HCT116 (cell line): ENCODE measurements around the gene NFAT5. TPM values are rescaled to one million over a fixed set of nuclear protein-coding genes. Genes with fewer than 3 reads are reported as not detected.

Source experiments
- ATAC-seq: fragments of 200-7000 bp; cut with Tn5 transposase; 2 replicates; pipeline ENCODE4 v1.9.1; 2020; ENCODE audit warnings: mild to moderate bottlenecking, moderate library complexity
- BruUV-seq: library from RNA; stranded (reverse); fragments of 400-500 nt; replicated peaks from 2 replicates; lab custom pipeline; 2021; lab: Mats Ljungman, UMichigan
- CTCF ChIA-PET: fragments of 300-600 bp; sonication (Branson Sonifier 250); formaldehyde crosslinking; loops from one replicate; lab custom pipeline; 2021; ENCODE audit warnings: antibody characterized with exemption; lab: Charles Lee
- POLR2A ChIA-PET: fragments of 300-600, 350-600 bp; sonication (Branson Sonifier 250); formaldehyde crosslinking; loops from one replicate; lab custom pipeline; 2021; ENCODE audit warnings: antibody characterized with exemption; lab: Charles Lee
- RAD21 ChIA-PET, 2 experiments: fragments of 300-600 bp; sonication (Branson Sonifier 250); formaldehyde crosslinking; loops; one replicate each; lab custom pipeline; 2023; ENCODE audit warnings: low total read pairs in 2 of 2; ENCODE audit not compliant: uncharacterized antibody in 2 of 2, unreplicated experiment in 2 of 2, low non-redundant PET in 1 of 2; lab: Charles Lee
- DNase-seq: peaks from one replicate; pipeline ENCODE4 v3.0.0-alpha.2; 2010; ENCODE audit warnings: low read depth, low spot score
- H2AFZ ChIP-seq: fragments of 200-600 bp; shearing (Covaris generic), sonication (generic); 2 replicates; pipeline ENCODE4 v1.6.1; 2017; ENCODE audit warnings: low read depth, mixed run types, mixed read lengths, antibody characterized with exemption, low read length; ENCODE audit not compliant: poor library complexity, severe bottlenecking
- H3K27ac ChIP-seq: 2 replicates; pipeline ENCODE4 v1.5.1; 2012; ENCODE audit warnings: low read depth, low read length
- H3K27me3 ChIP-seq: fragments of 200-600 bp; sonication (generic); 2 replicates; pipeline ENCODE4 v1.6.1; 2016; ENCODE audit warnings: mixed run types, low read length, mixed read lengths; ENCODE audit not compliant: insufficient read depth
- H3K36me3 ChIP-seq, 2 experiments: fragments of 200-500 bp in 1 of 2; fragments of 200-600 bp in 1 of 2; sonication (Bioruptor generic) in 1 of 2; sonication (generic) in 1 of 2; 2 replicates each; pipeline versions ENCODE4 v1.5.1 to v1.6.1; 2014 to 2016; ENCODE audit warnings: low read length in 2 of 2, inconsistent platforms in 1 of 2, mixed read lengths in 1 of 2, mixed run types in 1 of 2; ENCODE audit not compliant: insufficient read depth in 2 of 2, control insufficient read depth in 1 of 2
- H3K4me1 ChIP-seq, 2 experiments: fragments of 200-600 bp in 1 of 2; sonication (generic) in 1 of 2; 2 replicates each; pipeline versions ENCODE4 v1.5.1 to v1.6.1; 2012 to 2017; ENCODE audit warnings: low read length in 2 of 2, inconsistent platforms in 1 of 2, mild to moderate bottlenecking in 1 of 2, mixed read lengths in 1 of 2, mixed run types in 1 of 2, moderate library complexity in 1 of 2; ENCODE audit not compliant: insufficient read depth in 2 of 2, control insufficient read depth in 1 of 2
- H3K4me2 ChIP-seq: fragments of 200-600 bp; sonication (generic); 2 replicates; pipeline ENCODE4 v1.6.1; 2017; ENCODE audit warnings: mixed run types, low read length, mixed read lengths
- H3K4me3 ChIP-seq, 2 experiments: fragments of 200-600 bp in 1 of 2; sonication (generic) in 1 of 2; replicated peaks in 1 of 2; 2 replicates each; pipeline ENCODE4 v1.5.1; 2011 to 2016; ENCODE audit warnings: low read length in 2 of 2, control low read depth in 1 of 2, low read depth in 1 of 2, mild to moderate bottlenecking in 1 of 2, mixed read lengths in 1 of 2, mixed run types in 1 of 2
- H3K79me2 ChIP-seq: fragments of 200-600 bp; sonication (generic); 2 replicates; pipeline ENCODE4 v1.6.1; 2017; ENCODE audit warnings: mild to moderate bottlenecking, mixed run types, low read length, moderate library complexity, mixed read lengths; ENCODE audit not compliant: insufficient read depth
- H3K9ac ChIP-seq: fragments of 200-600 bp; sonication (generic); 2 replicates; pipeline ENCODE4 v1.6.1; 2016; ENCODE audit warnings: low read length, mixed read lengths
- H3K9me2 ChIP-seq: fragments of 200-600 bp; sonication (generic), shearing (Covaris generic); 2 replicates; pipeline ENCODE4 v1.6.1; 2017; ENCODE audit warnings: mixed run types, mild to moderate bottlenecking, moderate library complexity; ENCODE audit not compliant: insufficient read depth
- H3K9me3 ChIP-seq, 2 experiments: fragments of 200-500 bp in 1 of 2; fragments of 200-600 bp in 1 of 2; sonication (Bioruptor generic) in 1 of 2; sonication (generic) in 1 of 2; 2 replicates each; pipeline ENCODE4 v1.6.1; 2014 to 2017; ENCODE audit warnings: low read length in 2 of 2, mixed read lengths in 2 of 2, inconsistent platforms in 1 of 2, low read depth in 1 of 2, mild to moderate bottlenecking in 1 of 2, mixed run types in 1 of 2, moderate library complexity in 1 of 2; ENCODE audit not compliant: control insufficient read depth in 1 of 2, insufficient read depth in 1 of 2
- H4K20me1 ChIP-seq: fragments of 200-600 bp; sonication (generic), shearing (Covaris generic); 2 replicates; pipeline ENCODE4 v1.6.1; 2017; ENCODE audit warnings: mixed run types, mild to moderate bottlenecking, moderate library complexity; ENCODE audit not compliant: insufficient read depth
- CTCF ChIP-seq, 3 experiments: fragments of 200-600 bp in 1 of 3; sonication (generic) in 1 of 3; IDR thresholded peaks in 2 of 3; conservative IDR thresholded peaks in 1 of 3; 2 replicates each; pipeline ENCODE4 v1.5.1; 2012 to 2017; ENCODE audit warnings: low read depth in 2 of 3, low read length in 2 of 3, antibody characterized with exemption in 1 of 3, borderline replicate concordance in 1 of 3, control low read depth in 1 of 3, mild to moderate bottlenecking in 1 of 3, mixed read lengths in 1 of 3, mixed run types in 1 of 3, moderate library complexity in 1 of 3; ENCODE audit not compliant: insufficient read depth in 1 of 3
- EGR1 ChIP-seq: IDR thresholded peaks from 2 replicates; pipeline ENCODE4 v1.6.1; 2012; ENCODE audit warnings: low read depth
- EZH2phosphoT487 ChIP-seq: fragments of 200-600 bp; IDR thresholded peaks from 2 replicates; pipeline ENCODE4 v1.6.1; 2018; ENCODE audit warnings: antibody characterized with exemption, borderline replicate concordance
- FOSL1 ChIP-seq: IDR thresholded peaks from 2 replicates; pipeline ENCODE4 v1.6.1; 2012; ENCODE audit warnings: low read depth
- JUND ChIP-seq: IDR thresholded peaks from 2 replicates; pipeline ENCODE4 v1.6.1; 2012
- POLR2A ChIP-seq: IDR thresholded peaks from 2 replicates; pipeline ENCODE4 v1.7.0; 2011; ENCODE audit warnings: borderline replicate concordance; ENCODE audit not compliant: insufficient read depth, insufficient read length; ENCODE audit errors: extremely low read depth
- POLR2AphosphoS5 ChIP-seq: IDR thresholded peaks from 2 replicates; pipeline ENCODE4 v1.6.1; 2011; ENCODE audit warnings: mild to moderate bottlenecking, low read depth, low read length, moderate library complexity
- SIN3A ChIP-seq: IDR thresholded peaks from 2 replicates; pipeline ENCODE4 v1.6.1; 2012; ENCODE audit warnings: low read depth
- SP1 ChIP-seq: IDR thresholded peaks from 2 replicates; pipeline ENCODE4 v1.6.1; 2012; ENCODE audit warnings: low read depth
- TCF7L2 ChIP-seq: IDR thresholded peaks from 2 replicates; pipeline ENCODE4 v1.7.0; 2011; ENCODE audit warnings: borderline replicate concordance, inconsistent platforms; ENCODE audit not compliant: insufficient read depth, insufficient read length; ENCODE audit errors: extremely low read depth
- ZNF274 ChIP-seq: fragments of 200-500 bp; sonication (Bioruptor generic); IDR thresholded peaks from 2 replicates; pipeline ENCODE4 v1.6.1; 2014; ENCODE audit warnings: mild to moderate bottlenecking, low read depth, low read length, inconsistent platforms
- intact Hi-C: fragments of 100-400 bp; cut with micrococcal nuclease; formaldehyde crosslinking; loops from 2 replicates; pipeline ENCODE4 v1.10.0; 2022
- total RNA-seq: library from RNA; stranded (reverse); gene quantifications from one replicate; pipeline ENCODE4 v1.2.1, GENCODE V29; 2021; ENCODE audit not compliant: unreplicated experiment
- TF ChIP-seq, protein P1 (sequence below): IDR thresholded peaks from 2 replicates; pipeline ENCODE4 v1.6.1; 2011; ENCODE audit warnings: mild to moderate bottlenecking, low read length, moderate library complexity; ENCODE audit not compliant: insufficient replicate concordance; ENCODE audit errors: extremely low read depth

The NFAT5 gene
- total RNA-seq, 1 experiment from 2014 or later: 67.4 TPM

DNA sequence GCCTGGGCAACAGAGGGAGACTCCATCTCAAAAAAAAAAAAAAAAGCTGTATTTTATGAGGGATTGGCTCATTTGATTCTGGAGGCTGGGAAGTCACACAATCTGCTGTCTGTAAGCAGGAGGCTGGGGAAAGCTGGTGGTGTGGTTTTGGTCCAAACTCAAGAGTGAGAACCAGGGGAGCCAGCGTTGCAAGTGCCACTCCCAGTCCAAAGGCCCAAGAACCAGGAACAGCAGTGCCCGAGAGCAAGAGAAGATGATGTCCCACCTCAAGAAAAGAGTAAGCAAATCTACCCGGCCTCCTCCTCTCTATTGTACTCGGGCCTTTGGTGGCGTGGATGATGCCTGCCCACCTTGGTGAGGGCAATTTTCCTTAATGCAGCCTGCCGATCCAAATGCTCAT is 166.3 kb downstream of the NFAT5 start:
- ChIA-PET POLR2A (no interaction called here), CTCF (no interaction called here)
- intact Hi-C loops: no loop called here

More for the DNA sequence above, 166.3 kb downstream of the NFAT5 start:
- DNase-seq (no peak), ATAC-seq (no peak)
- Histone ChIP-seq H3K36me3 (no peaks in the 10 kb centered on the region), H4K20me1 (no peaks in the 10 kb centered on the region), H3K79me2 (peaks cover 7% of the 10 kb centered on the region; the same call in 1 of the 2 replicates), H3K27ac (no peak overlapping the region), H3K4me2 (no peak overlapping the region), H3K4me3 (no peak overlapping the region), H3K9me2 (no peaks in the 10 kb centered on the region), H3K9me3 (no peaks in the 10 kb centered on the region), H3K9ac (no peak overlapping the region), H2AFZ (no peak overlapping the region), H3K27me3 (no peaks in the 10 kb centered on the region), H3K4me1 (peaks cover 18 to 19% of the 10 kb centered on the region in 2 experiments)
- RAD21 ChIA-PET: no interaction called here
- no peak for TF ChIP-seq EZH2phosphoT487
- TF ChIP-seq EGR1: no peak
- TF ChIP-seq TCF7L2: no peak
- TF ChIP-seq SP1: no peak
- no peak for TF ChIP-seq ZNF274
- TF ChIP-seq FOSL1: no peak
- TF ChIP-seq POLR2AphosphoS5: no peak
- TF ChIP-seq JUND: no peak
- TF ChIP-seq, protein P1, sequence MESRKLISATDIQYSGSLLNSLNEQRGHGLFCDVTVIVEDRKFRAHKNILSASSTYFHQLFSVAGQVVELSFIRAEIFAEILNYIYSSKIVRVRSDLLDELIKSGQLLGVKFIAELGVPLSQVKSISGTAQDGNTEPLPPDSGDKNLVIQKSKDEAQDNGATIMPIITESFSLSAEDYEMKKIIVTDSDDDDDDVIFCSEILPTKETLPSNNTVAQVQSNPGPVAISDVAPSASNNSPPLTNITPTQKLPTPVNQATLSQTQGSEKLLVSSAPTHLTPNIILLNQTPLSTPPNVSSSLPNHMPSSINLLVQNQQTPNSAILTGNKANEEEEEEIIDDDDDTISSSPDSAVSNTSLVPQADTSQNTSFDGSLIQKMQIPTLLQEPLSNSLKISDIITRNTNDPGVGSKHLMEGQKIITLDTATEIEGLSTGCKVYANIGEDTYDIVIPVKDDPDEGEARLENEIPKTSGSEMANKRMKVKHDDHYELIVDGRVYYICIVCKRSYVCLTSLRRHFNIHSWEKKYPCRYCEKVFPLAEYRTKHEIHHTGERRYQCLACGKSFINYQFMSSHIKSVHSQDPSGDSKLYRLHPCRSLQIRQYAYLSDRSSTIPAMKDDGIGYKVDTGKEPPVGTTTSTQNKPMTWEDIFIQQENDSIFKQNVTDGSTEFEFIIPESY: no peak
- TF ChIP-seq POLR2A: no peak
- TF ChIP-seq SIN3A: no peak
- TF ChIP-seq CTCF (IDR thresholded peaks at IDR 0.05 in 2 of 3, conservative IDR thresholded peaks at IDR 0.05 in 1 of 3; ENCODE audit: borderline replicate concordance in 1 of 3, insufficient read depth in 1 of 3, low read depth in 2 of 3, low read length in 2 of 3): no peak
- BruUV-seq: no TSS peak
